ENCODE measurements around the gene TRIP13.
"Not testable (repeated sequence)": the region's sequence is repeated elsewhere in the genome, so short reads cannot be mapped to it uniquely, and the experiment has no call there.

The TRIP13 gene

GRCh38 chr5:852431-853401 is 40.0 kb upstream of the TRIP13 start:
- peaks cover 2% of the 10 kb centered on the region for H3K27me3 Mint-ChIP-seq
- no peak overlapping the region for H3K27ac Mint-ChIP-seq
- no peaks in the 10 kb centered on the region for H3K4me1 Mint-ChIP-seq
- no peaks in the 10 kb centered on the region for H3K9me3 Mint-ChIP-seq
- no peaks in the 10 kb centered on the region for H3K36me3 Mint-ChIP-seq
- no peak overlapping the region for H3K4me3 Mint-ChIP-seq

- not testable (repeated sequence) for H3K4me3 Mint-ChIP-seq, H3K9me3 Mint-ChIP-seq, H3K4me1 Mint-ChIP-seq, H3K36me3 Mint-ChIP-seq, H3K27me3 Mint-ChIP-seq, H3K27ac Mint-ChIP-seq
These were observed 39.1 kb upstream of the TRIP13 start for GRCh38 chr5:853416-854090.

- Mint-ChIP-seq H3K4me3 (no peak overlapping the region), H3K9me3 (no peaks in the 10 kb centered on the region), H3K27me3 (peaks cover 2% of the 10 kb centered on the region), H3K4me1 (no peaks in the 10 kb centered on the region), H3K27ac (no peak overlapping the region), H3K36me3 (no peaks in the 10 kb centered on the region)
These were observed 38.5 kb upstream of the TRIP13 start for GRCh38 chr5:854217-854616.

- H3K4me3 Mint-ChIP-seq = no peak overlapping the region
- no peaks in the 10 kb centered on the region for H3K36me3 Mint-ChIP-seq
These were observed 37.5 kb upstream of the TRIP13 start for GRCh38 chr5:854966-855743.

GRCh38 chr5:855771-856530 is 36.7 kb upstream of the TRIP13 start:
- no peak overlapping the region for H3K4me3 Mint-ChIP-seq
- no peaks in the 10 kb centered on the region for H3K4me1 Mint-ChIP-seq
- no peaks in the 10 kb centered on the region for H3K36me3 Mint-ChIP-seq
- H3K27ac Mint-ChIP-seq = no peak overlapping the region
- H3K27me3 Mint-ChIP-seq = peaks cover 2% of the 10 kb centered on the region
- H3K9me3 Mint-ChIP-seq = no peaks in the 10 kb centered on the region

More at GRCh38 chr5:854966-855743, 37.5 kb upstream of the TRIP13 start:
- Mint-ChIP-seq H3K4me1 (no peaks in the 10 kb centered on the region), H3K27me3 (peaks cover 2% of the 10 kb centered on the region), H3K9me3 (no peaks in the 10 kb centered on the region), H3K27ac (no peak overlapping the region)

- H3K4me1 Mint-ChIP-seq = no peaks in the 10 kb centered on the region
- H3K27ac Mint-ChIP-seq = no peak overlapping the region
- H3K27me3 Mint-ChIP-seq = peaks cover 2% of the 10 kb centered on the region
- no peaks in the 10 kb centered on the region for H3K9me3 Mint-ChIP-seq
- no peak overlapping the region for H3K4me3 Mint-ChIP-seq
- no peaks in the 10 kb centered on the region for H3K36me3 Mint-ChIP-seq
These were observed 35.9 kb upstream of the TRIP13 start for GRCh38 chr5:856531-857425.

GRCh38 chr5:858726-859125 is 34.0 kb upstream of the TRIP13 start:
- H3K36me3 Mint-ChIP-seq = no peaks in the 10 kb centered on the region
- H3K27me3 Mint-ChIP-seq = no peaks in the 10 kb centered on the region
- no peaks in the 10 kb centered on the region for H3K4me1 Mint-ChIP-seq
- no peak overlapping the region for H3K27ac Mint-ChIP-seq
- no peak overlapping the region for H3K4me3 Mint-ChIP-seq
- H3K9me3 Mint-ChIP-seq = no peaks in the 10 kb centered on the region

GRCh38 chr5:859391-859790 is 33.3 kb upstream of the TRIP13 start:
- no peaks in the 10 kb centered on the region for H3K27me3 Mint-ChIP-seq
- H3K9me3 Mint-ChIP-seq = no peaks in the 10 kb centered on the region
- no peak overlapping the region for H3K4me3 Mint-ChIP-seq
- H3K36me3 Mint-ChIP-seq = no peaks in the 10 kb centered on the region
- no peak overlapping the region for H3K27ac Mint-ChIP-seq
- no peaks in the 10 kb centered on the region for H3K4me1 Mint-ChIP-seq

- Mint-ChIP-seq H3K9me3 (no peaks in the 10 kb centered on the region), H3K36me3 (no peaks in the 10 kb centered on the region), H3K27me3 (no peaks in the 10 kb centered on the region), H3K4me3 (no peak overlapping the region), H3K4me1 (no peaks in the 10 kb centered on the region), H3K27ac (no peak overlapping the region)
These were observed 32.8 kb upstream of the TRIP13 start for GRCh38 chr5:859798-860296.

- Mint-ChIP-seq H3K27me3 (no peaks in the 10 kb centered on the region), H3K4me1 (no peaks in the 10 kb centered on the region), H3K4me3 (no peak overlapping the region), H3K36me3 (peaks cover 2% of the 10 kb centered on the region), H3K27ac (no peak overlapping the region), H3K9me3 (no peaks in the 10 kb centered on the region)
These were observed 32.1 kb upstream of the TRIP13 start for GRCh38 chr5:860506-861150.

- H3K4me3 Mint-ChIP-seq = no peak overlapping the region
These were observed 31.0 kb upstream of the TRIP13 start for GRCh38 chr5:861442-862366.

GRCh38 chr5:862367-863243 is 30.1 kb upstream of the TRIP13 start:
- H3K4me1 Mint-ChIP-seq = no peaks in the 10 kb centered on the region
- H3K27ac Mint-ChIP-seq = no peak overlapping the region
- peaks cover 7% of the 10 kb centered on the region for H3K36me3 Mint-ChIP-seq
- no peak overlapping the region for H3K4me3 Mint-ChIP-seq
- H3K9me3 Mint-ChIP-seq = no peaks in the 10 kb centered on the region
- H3K27me3 Mint-ChIP-seq = no peaks in the 10 kb centered on the region

More at GRCh38 chr5:861442-862366, 31.0 kb upstream of the TRIP13 start:
- Mint-ChIP-seq H3K27me3 (no peaks in the 10 kb centered on the region), H3K36me3 (peaks cover 7% of the 10 kb centered on the region), H3K4me1 (no peaks in the 10 kb centered on the region), H3K9me3 (no peaks in the 10 kb centered on the region), H3K27ac (no peak overlapping the region)

All from activated naive CD4-positive, alpha-beta T cell treated with anti-CD3 and anti-CD28 coated beads, Interleukin-2, amount 50 U/mL, for 24 hours (primary cell).